ENCODE measurements around the gene XIST. TPM values are rescaled to one million over a fixed set of nuclear protein-coding genes. Genes with fewer than 3 reads are reported as not detected.

The XIST gene
- total RNA-seq, 1 donor from 2014 or later = 0.03 TPM

- Histone ChIP-seq H3K4me3 (no peak overlapping the region), H3K9me3 (no peaks in the 10 kb centered on the region), H3K36me3 (no peaks in the 10 kb centered on the region), H3K27ac (no peak overlapping the region), H3K4me1 (no peaks in the 10 kb centered on the region), H3K27me3 (ENCODE audit: low read depth) (no peaks in the 10 kb centered on the region)
- ATAC-seq = no peak
- intact Hi-C loops (cut with DNase I) = no loop called here
- DNase-seq = no peak
- TF ChIP-seq CTCF (IDR thresholded peaks at IDR 0.05) = no peak
These were observed 22.5 kb downstream of the XIST start for GRCh38 chrX:73829890-73830466.

DNA sequence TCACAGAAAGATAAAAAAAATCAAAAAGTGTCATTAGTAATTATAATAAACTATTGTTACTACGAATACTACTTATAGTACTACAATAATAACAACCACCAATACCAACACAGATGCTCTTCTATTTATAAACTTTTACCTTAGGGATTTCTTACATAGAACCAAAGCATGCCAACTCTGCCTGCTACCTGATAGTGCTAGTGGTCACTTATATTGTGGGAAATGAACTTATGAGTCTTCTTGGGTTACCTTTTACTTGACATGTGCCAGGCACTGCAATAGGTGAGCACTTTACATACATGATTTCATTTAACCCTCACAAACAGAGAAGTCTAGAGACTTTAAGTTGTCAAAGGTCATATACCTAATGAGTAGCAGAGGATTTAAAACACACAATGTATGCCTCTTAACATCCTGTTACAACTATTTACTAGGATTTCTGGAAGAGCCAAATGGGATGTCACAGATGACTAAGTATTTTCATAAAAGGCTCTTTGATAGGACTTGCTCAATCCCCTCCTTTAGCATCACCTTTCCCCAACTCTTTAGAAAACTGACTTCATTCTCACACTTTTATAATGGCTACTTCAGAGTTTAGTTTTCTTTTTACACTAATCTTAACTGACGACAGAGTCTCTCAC lies 24.3 kb downstream of the XIST start:
- ATAC-seq (no peak), DNase-seq (no peak)
- intact Hi-C loops (cut with DNase I) = no loop called here
- no peaks in the 10 kb centered on the region for H3K27me3 ChIP-seq (ENCODE audit: low read depth)
- no peak overlapping the region for H3K27ac ChIP-seq
- H3K4me3 ChIP-seq = no peak overlapping the region
- H3K9me3 ChIP-seq = no peaks in the 10 kb centered on the region
- no peaks in the 10 kb centered on the region for H3K36me3 ChIP-seq
- no peaks in the 10 kb centered on the region for H3K4me1 ChIP-seq
- TF ChIP-seq CTCF (IDR thresholded peaks at IDR 0.05) = no peak

DNA sequence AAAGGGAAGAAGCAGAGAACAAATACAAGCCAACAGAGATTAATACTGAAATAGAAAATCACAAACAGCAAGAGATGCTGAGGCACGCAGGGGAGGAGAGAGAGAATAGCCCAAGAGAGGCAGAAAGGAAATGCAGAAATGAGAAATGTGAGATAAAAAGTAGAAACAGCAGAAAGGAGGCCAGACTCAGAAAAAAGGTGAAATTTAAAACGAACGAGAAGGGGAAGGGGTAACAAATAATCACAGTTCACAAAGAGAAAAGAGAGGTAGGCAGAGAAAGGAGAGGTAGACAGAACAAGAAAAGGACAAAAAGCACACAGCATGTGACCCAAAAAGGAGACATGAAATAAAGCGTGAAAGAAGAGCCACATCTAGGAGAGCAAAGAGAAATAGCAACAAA lies 25.1 kb downstream of the XIST start:
- no peaks in the 10 kb centered on the region for H3K4me1 ChIP-seq
- no peak overlapping the region for H3K4me3 ChIP-seq
- intact Hi-C loops (cut with DNase I) = no loop called here
- DNase-seq (no peak), ATAC-seq (no peak)
- no peaks in the 10 kb centered on the region for H3K36me3 ChIP-seq
- H3K9me3 ChIP-seq = no peaks in the 10 kb centered on the region
- no peaks in the 10 kb centered on the region for H3K27me3 ChIP-seq (ENCODE audit: low read depth)
- H3K27ac ChIP-seq = no peak overlapping the region
- no peak for TF ChIP-seq CTCF (IDR thresholded peaks at IDR 0.05)

DNA sequence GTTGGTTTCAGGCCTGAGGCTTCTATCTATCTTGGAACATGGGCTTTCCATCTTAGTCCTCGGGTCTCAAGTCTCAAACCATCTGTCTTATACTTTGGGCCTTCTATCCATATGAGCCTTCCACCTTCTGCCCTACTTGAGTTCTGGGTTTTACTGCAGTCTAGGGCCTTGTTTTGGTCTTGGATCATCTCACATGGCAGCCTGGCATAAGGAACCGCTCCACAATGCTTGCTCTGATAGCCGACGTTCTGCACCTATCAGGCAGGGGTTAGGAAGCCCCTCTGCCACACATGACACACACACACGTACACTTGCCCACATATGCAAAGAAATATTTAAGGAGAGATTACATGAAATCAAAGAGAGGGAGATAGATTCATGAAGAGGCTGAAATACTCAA lies 25.5 kb downstream of the XIST start:
- DNase-seq = no peak
- ATAC-seq = no peak
- Histone ChIP-seq H3K9me3 (no peaks in the 10 kb centered on the region), H3K4me1 (no peaks in the 10 kb centered on the region), H3K27ac (no peak overlapping the region), H3K27me3 (ENCODE audit: low read depth) (no peaks in the 10 kb centered on the region), H3K36me3 (no peaks in the 10 kb centered on the region), H3K4me3 (no peak overlapping the region)
- intact Hi-C loops (cut with DNase I) = no loop called here
- TF ChIP-seq CTCF (IDR thresholded peaks at IDR 0.05) = no peak

GRCh38 chrX:73825569-73825968 lies 26.9 kb downstream of the XIST start:
- Histone ChIP-seq H3K36me3 (no peaks in the 10 kb centered on the region), H3K27me3 (ENCODE audit: low read depth) (no peaks in the 10 kb centered on the region), H3K4me1 (no peaks in the 10 kb centered on the region), H3K9me3 (no peaks in the 10 kb centered on the region), H3K4me3 (no peak overlapping the region), H3K27ac (no peak overlapping the region)
- DNase-seq (no peak), ATAC-seq (no peak)
- intact Hi-C loops (cut with DNase I) = no loop called here
- no peak for TF ChIP-seq CTCF (IDR thresholded peaks at IDR 0.05)
